H1 (cell line): Measurements from ENCODE around the gene MTCH1. TPM values are rescaled to one million over a fixed set of nuclear protein-coding genes. Genes with fewer than 3 reads are reported as not detected.
A peak's percentile ranks its signal among the peaks of the same experiment; 100 is the strongest.

ENCODE experiments used
- CTCF ChIA-PET: fragments of 300-600 bp; sonication (Branson Sonifier 250); formaldehyde crosslinking; loops from one replicate; lab custom pipeline; 2021; ENCODE audit not compliant: partially characterized antibody; lab: Charles Lee
- POLR2A ChIA-PET: fragments of 300-600 bp; sonication (Branson Sonifier 250); formaldehyde crosslinking; loops from one replicate; lab custom pipeline; 2021; ENCODE audit warnings: inconsistent platforms; ENCODE audit not compliant: partially characterized antibody; lab: Charles Lee
- DNase-seq, 2 experiments: peaks; one replicate each; pipeline versions ENCODE4 v3.0.0 to v3.0.0-alpha.2; 2010 to 2022; ENCODE audit warnings: low spot score in 2 of 2, low read depth in 1 of 2, mixed read lengths in 1 of 2
- FAIRE-seq: peaks from 2 replicates; lab custom pipeline; 2011; peaks lifted over from hg19 to GRCh38; lab: Jason Lieb, UNC
- H2AFZ ChIP-seq: 2 replicates; pipeline ENCODE4 v1.8.1; 2012; ENCODE audit warnings: low read length, inconsistent platforms
- H2AK5ac ChIP-seq: 2 replicates; pipeline ENCODE4 v1.6.1; 2013; ENCODE audit warnings: low read depth, low read length
- H2BK120ac ChIP-seq: replicated peaks from 2 replicates; pipeline ENCODE3; 2013; ENCODE audit warnings: low read depth, low read length, inconsistent platforms
- H2BK12ac ChIP-seq: 2 replicates; pipeline ENCODE4 v1.6.1; 2013; ENCODE audit warnings: low read depth, low read length
- H2BK15ac ChIP-seq: 2 replicates; pipeline ENCODE4 v1.6.1; 2013; ENCODE audit warnings: low read length
- H2BK20ac ChIP-seq: 2 replicates; pipeline ENCODE4 v1.6.1; 2013; ENCODE audit warnings: low read length
- H2BK5ac ChIP-seq: 2 replicates; pipeline ENCODE4 v1.6.1; 2013; ENCODE audit warnings: low read depth, low read length
- H3K14ac ChIP-seq: 2 replicates; pipeline ENCODE4 v1.6.1; 2013; ENCODE audit warnings: inconsistent platforms; ENCODE audit not compliant: insufficient read length
- H3K18ac ChIP-seq: 2 replicates; pipeline ENCODE4 v1.6.1; 2013; ENCODE audit warnings: low read length; ENCODE audit errors: extremely low read depth
- H3K23ac ChIP-seq: 2 replicates; pipeline ENCODE4 v1.6.1; 2013; ENCODE audit warnings: inconsistent platforms; ENCODE audit not compliant: insufficient read length
- H3K23me2 ChIP-seq: 2 replicates; pipeline ENCODE4 v1.6.1; 2013; ENCODE audit warnings: low read depth, low read length
- H3K27ac ChIP-seq: 2 replicates; pipeline ENCODE4 v1.6.1; 2011; ENCODE audit warnings: low read depth, low read length, inconsistent platforms
- H3K27me3 ChIP-seq, 4 experiments: replicated peaks in 1 of 4; 1 replicate in 1 of 4; 2 replicates in 3 of 4; pipeline versions ENCODE4 v1.6.1 to v1.8.1; 2011 to 2013; ENCODE audit warnings: low read length in 3 of 4, mild to moderate bottlenecking in 3 of 4, inconsistent platforms in 2 of 4, mixed read lengths in 2 of 4, moderate library complexity in 1 of 4; ENCODE audit not compliant: control insufficient read depth in 3 of 4, insufficient read depth in 3 of 4; ENCODE audit errors: extremely low read depth in 1 of 4
- H3K36me3 ChIP-seq, 4 experiments: 2 replicates each; pipeline versions ENCODE4 v1.6.1 to v1.8.1; 2011 to 2013; ENCODE audit warnings: mild to moderate bottlenecking in 4 of 4, low read length in 3 of 4, moderate library complexity in 2 of 4, control low read depth in 1 of 4, inconsistent platforms in 1 of 4; ENCODE audit not compliant: insufficient read depth in 4 of 4, control insufficient read depth in 2 of 4
- H3K4ac ChIP-seq: replicated peaks from 2 replicates; pipeline ENCODE3; 2013; ENCODE audit warnings: low read length, low read depth, mixed read lengths, inconsistent platforms; ENCODE audit not compliant: insufficient read length
- H3K4me1 ChIP-seq, 4 experiments: replicated peaks in 1 of 4; 1 replicate in 1 of 4; 2 replicates in 3 of 4; pipeline versions ENCODE4 v1.6.1 to v1.8.1; 2011 to 2013; ENCODE audit warnings: low read length in 3 of 4, inconsistent platforms in 2 of 4, mixed read lengths in 1 of 4; ENCODE audit not compliant: insufficient read depth in 4 of 4, control insufficient read depth in 3 of 4
- H3K4me2 ChIP-seq, 2 experiments: 2 replicates each; pipeline versions ENCODE4 v1.6.1 to v1.8.1; 2011 to 2013; ENCODE audit warnings: low read depth in 2 of 2, low read length in 2 of 2, control low read depth in 1 of 2, inconsistent platforms in 1 of 2, mild to moderate bottlenecking in 1 of 2; ENCODE audit not compliant: insufficient read depth in 1 of 2
- H3K4me3 ChIP-seq, 4 experiments: fragments of 200-600, 300-600 bp in 1 of 4; sonication (generic), shearing (Covaris generic), sonication (Bioruptor Twin) in 1 of 4; 2 replicates each; pipeline versions ENCODE4 v1.5.1 to v1.8.1; 2011 to 2016; ENCODE audit warnings: low read length in 4 of 4, low read depth in 3 of 4, control low read depth in 2 of 4, inconsistent platforms in 2 of 4, mild to moderate bottlenecking in 2 of 4, mixed read lengths in 1 of 4, moderate library complexity in 1 of 4; ENCODE audit not compliant: insufficient read depth in 2 of 4; ENCODE audit errors: extremely low read depth in 1 of 4
- H3K56ac ChIP-seq: replicated peaks from 2 replicates; pipeline ENCODE3; 2013; ENCODE audit warnings: low read depth, mild to moderate bottlenecking, mixed read lengths, low read length, inconsistent platforms; ENCODE audit not compliant: insufficient read length
- H3K79me1 ChIP-seq: 2 replicates; pipeline ENCODE4 v1.6.1; 2013; ENCODE audit warnings: low read depth, low read length, control low read depth
- H3K79me2 ChIP-seq, 2 experiments: 2 replicates each; pipeline versions ENCODE4 v1.6.1 to v1.8.1; 2012 to 2013; ENCODE audit warnings: low read length in 2 of 2, mild to moderate bottlenecking in 2 of 2, inconsistent platforms in 1 of 2; ENCODE audit not compliant: insufficient read depth in 2 of 2, control insufficient read depth in 1 of 2
- H3K9ac ChIP-seq, 4 experiments: replicated peaks in 1 of 4; 1 replicate in 1 of 4; 2 replicates in 3 of 4; pipeline versions ENCODE4 v1.6.1 to v1.8.1; 2011 to 2013; ENCODE audit warnings: low read depth in 3 of 4, low read length in 3 of 4, control low read depth in 2 of 4, mild to moderate bottlenecking in 2 of 4, moderate library complexity in 2 of 4, inconsistent platforms in 1 of 4; ENCODE audit errors: extremely low read depth in 1 of 4
- H3K9me3 ChIP-seq, 2 experiments: 2 replicates each; pipeline versions ENCODE4 v1.6.1 to v1.8.1; 2012 to 2013; ENCODE audit warnings: mild to moderate bottlenecking in 2 of 2, moderate library complexity in 2 of 2, control low read depth in 1 of 2, inconsistent platforms in 1 of 2, low read depth in 1 of 2, low read length in 1 of 2, mixed read lengths in 1 of 2; ENCODE audit not compliant: insufficient read depth in 2 of 2
- H4K20me1 ChIP-seq, 2 experiments: replicated peaks in 1 of 2; 2 replicates each; pipeline versions ENCODE3 to v1.8.1; 2011 to 2013; ENCODE audit warnings: inconsistent platforms in 2 of 2, low read length in 2 of 2, mild to moderate bottlenecking in 1 of 2; ENCODE audit not compliant: insufficient read depth in 2 of 2, control insufficient read depth in 1 of 2
- H4K5ac ChIP-seq: 2 replicates; pipeline ENCODE4 v1.6.1; 2013; ENCODE audit warnings: low read length, low read depth, mixed read lengths, inconsistent platforms; ENCODE audit not compliant: insufficient read length
- H4K8ac ChIP-seq: 2 replicates; pipeline ENCODE4 v1.8.0; 2013; ENCODE audit warnings: mild to moderate bottlenecking, moderate library complexity, low read length, inconsistent platforms; ENCODE audit not compliant: insufficient read depth; ENCODE audit errors: extremely low read depth
- H4K91ac ChIP-seq: replicated peaks from 2 replicates; pipeline ENCODE3; 2013; ENCODE audit warnings: low read length, mixed read lengths, inconsistent platforms; ENCODE audit not compliant: insufficient read length
- KDM1A ChIP-seq: fragments of 200-600, 300-600 bp; sonication (generic); IDR thresholded peaks from 2 replicates; pipeline ENCODE4 v1.7.1; 2016; ENCODE audit warnings: mild to moderate bottlenecking, low read length, borderline replicate concordance
- ZNF274 ChIP-seq: IDR thresholded peaks from 2 replicates; pipeline ENCODE4 v1.7.0; 2012; ENCODE audit warnings: low read length, borderline replicate concordance; ENCODE audit errors: extremely low read depth
- WGBS, 2 experiments: shearing (Covaris generic) in 1 of 2; methylation state at CpG; one replicate each; pipeline versions ENCODE4 v1.1.6 to v1.1.7; 2013 to 2015; ENCODE audit warnings: low lambda C conversion rate in 2 of 2, mixed read lengths in 2 of 2, inconsistent platforms in 1 of 2, low coverage in 1 of 2, missing lambda C conversion rate in 1 of 2; ENCODE audit not compliant: insufficient replicate concordance in 2 of 2, insufficient coverage in 1 of 2, insufficient read length in 1 of 2; ENCODE audit errors: extremely low coverage in 1 of 2, missing lambda C conversion rate in 1 of 2; 5-methylcytosine and 5-hydroxymethylcytosine counted together
- polyA plus RNA-seq, 7 experiments: library from polyadenylated mRNA; depleted of rRNA in 3 of 7; stranded (reverse) in 5 of 7; unstranded in 2 of 7; fragments of >200 nt in 5 of 7; fragments of 200-250 nt in 2 of 7; gene quantifications; 1 replicate in 5 of 7; 2 replicates in 1 of 7; 4 replicates in 1 of 7; pipeline versions ENCODE4 v1.2.1 to v1.2.3, GENCODE V29; 2011 to 2013; ENCODE audit warnings: missing spikeins in 2 of 7, mixed read lengths in 2 of 7
- total RNA-seq: library from RNA; stranded (reverse); fragmentation: NEBNext Ultra II Directional; extraction: Animal tissue kit (Norgen Biotek cat#: 25700); gene quantifications from 2 replicates; pipeline ENCODE4 v1.2.1, GENCODE V29; 2021

The MTCH1 gene
- total and polyA plus RNA-seq, 2 of the 8 experiments (the other 6 are each of a cell fraction or from before 2014, with no cell fraction given), result 169 to 214 TPM

GRCh38 chr6:37004044-37004980 is 18.3 kb upstream of the MTCH1 start:
- H3K4ac ChIP-seq, result no peak overlapping the region
- no peak overlapping the region for H3K4me2 ChIP-seq
- no peaks in the 10 kb centered on the region for H3K36me3 ChIP-seq
- POLR2A ChIA-PET, result interaction anchor here (1.0 kb wide), 1 partner anchor 209 kb away, joined by 3 read pairs; no protein-coding TSS in a partner anchor
- no peak overlapping the region for H3K14ac ChIP-seq
- H4K5ac ChIP-seq, result no peak overlapping the region
- H3K18ac ChIP-seq, result no peak overlapping the region
- H3K27me3 ChIP-seq, result no peaks in the 10 kb centered on the region
- H3K9ac ChIP-seq, result no peak overlapping the region
- H3K79me2 ChIP-seq, result no peaks in the 10 kb centered on the region
- no peak overlapping the region for H2BK5ac ChIP-seq
- FAIRE-seq (no peak), DNase-seq (no peak)
- no peak overlapping the region for H4K8ac ChIP-seq
- no peak overlapping the region for H2BK15ac ChIP-seq
- H2AK5ac ChIP-seq, result no peak overlapping the region
- H3K79me1 ChIP-seq, result no peaks in the 10 kb centered on the region
- H2BK12ac ChIP-seq, result no peak overlapping the region
- no peaks in the 10 kb centered on the region for H3K23me2 ChIP-seq
- H3K4me1 ChIP-seq, result no peaks in the 10 kb centered on the region
- CTCF ChIA-PET, result interaction anchor here (0.7 to 6.5 kb wide), 3 partner anchors 14 to 49 kb away, joined by 3 to 74 read pairs (median 5); no protein-coding TSS in a partner anchor
- H4K91ac ChIP-seq, result no peak overlapping the region
- H3K23ac ChIP-seq, result no peak overlapping the region
- no peak overlapping the region for H3K27ac ChIP-seq
- 93% methylated on average over 11 of the region's 11 CpGs; no CpG with 5 or more reads in 1 of the 2 experiments for WGBS, 2 experiments
- TF ChIP-seq ZNF274, result no peak
- TF ChIP-seq KDM1A, result peak; percentile 36; the same call in 1 of the 2 replicates
- TF ChIP-seq, all 59 proteins: peak for 1
- Histone ChIP-seq H2BK20ac (no peak overlapping the region), H3K9me3 (no peaks in the 10 kb centered on the region), H3K4me3 (no peak overlapping the region), H3K56ac (no peak overlapping the region), H2BK120ac (no peak overlapping the region), H4K20me1 (no peaks in the 10 kb centered on the region), H2AFZ (no peak overlapping the region)
